NOMO-1 treated with DMSO at 0.1 percent for 48 hours (cell line): ENCODE measurements around the gene MGAT4A.

Experiments used
- DNase-seq: peaks from one replicate; lab custom pipeline; 2025; ENCODE audit not compliant: unreplicated experiment; lab: John Stamatoyannopoulos, UW

MGAT4A gene

DNA sequence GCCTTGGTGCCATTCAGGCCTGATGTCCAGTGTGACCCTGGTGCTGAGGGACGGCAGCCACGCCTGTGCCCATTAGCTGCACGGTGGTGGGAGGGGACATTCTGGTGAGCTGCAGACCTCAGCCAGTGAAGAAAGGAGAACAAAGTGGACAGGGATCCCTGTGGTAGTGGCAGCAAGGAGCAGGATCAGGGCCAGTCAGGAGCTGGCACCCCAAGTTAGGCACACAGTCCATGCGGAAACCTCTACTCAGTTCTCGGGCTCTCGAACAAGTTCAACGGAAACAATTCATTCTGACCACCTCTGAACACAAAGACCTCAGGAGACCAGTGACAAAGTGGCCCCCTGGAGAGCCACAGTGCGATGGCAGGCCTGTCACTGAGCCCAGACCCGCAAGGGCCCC lies 152.7 kb downstream of the MGAT4A start:
- no peak for DNase-seq

DNA sequence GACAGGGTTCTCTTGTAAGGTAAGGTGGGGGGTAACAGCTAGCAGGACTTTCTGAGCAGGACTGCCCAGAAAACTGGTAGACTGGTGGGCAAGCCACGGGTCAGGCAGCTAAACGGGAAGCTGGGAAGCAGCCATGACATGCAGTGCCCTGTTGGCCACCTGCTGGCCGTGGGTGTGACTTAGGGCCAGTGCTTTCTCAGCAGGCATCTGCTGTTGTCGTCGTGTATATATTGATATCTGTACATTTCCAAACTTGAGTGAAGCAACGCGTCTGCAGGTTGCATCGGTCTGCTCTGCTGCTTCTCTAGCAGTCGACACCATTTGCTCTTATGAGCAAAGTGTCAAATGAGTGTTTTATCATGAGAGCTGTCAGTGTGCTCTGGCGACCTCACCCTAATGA lies 153.6 kb downstream of the MGAT4A start:
- DNase-seq: no peak

DNA sequence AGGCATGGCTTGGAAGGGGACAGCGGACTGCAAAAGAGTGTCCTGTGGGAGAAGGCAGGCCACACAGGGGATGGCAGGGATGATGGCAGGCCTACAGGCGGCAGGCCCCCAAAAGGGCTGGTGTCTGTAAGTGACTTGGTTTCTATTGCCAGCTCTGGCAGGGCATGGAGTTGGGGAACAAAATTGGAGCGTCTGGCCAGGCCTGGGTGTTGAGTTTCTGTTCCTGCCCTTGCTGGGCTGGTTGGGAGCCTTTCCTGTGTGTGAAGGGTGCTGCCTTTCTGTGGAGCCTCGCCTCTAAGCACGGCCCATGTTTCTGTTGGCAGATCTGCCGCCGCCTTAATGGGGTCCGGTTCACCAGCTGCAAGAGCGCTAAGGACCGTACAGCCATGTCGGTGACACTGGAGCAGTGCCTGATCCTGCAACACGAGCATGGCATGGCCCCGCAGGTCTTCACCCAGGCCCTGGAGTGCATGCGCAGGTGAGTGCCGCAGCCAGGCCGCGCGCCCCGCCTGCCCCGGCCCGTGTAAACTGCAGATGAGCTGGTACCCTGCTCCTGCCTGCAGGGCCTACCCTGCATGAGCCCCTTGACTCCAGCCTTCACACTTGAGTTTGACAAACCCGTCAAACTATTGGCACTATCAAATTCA lies 154.1 kb downstream of the MGAT4A start:
- no peak for DNase-seq

DNA sequence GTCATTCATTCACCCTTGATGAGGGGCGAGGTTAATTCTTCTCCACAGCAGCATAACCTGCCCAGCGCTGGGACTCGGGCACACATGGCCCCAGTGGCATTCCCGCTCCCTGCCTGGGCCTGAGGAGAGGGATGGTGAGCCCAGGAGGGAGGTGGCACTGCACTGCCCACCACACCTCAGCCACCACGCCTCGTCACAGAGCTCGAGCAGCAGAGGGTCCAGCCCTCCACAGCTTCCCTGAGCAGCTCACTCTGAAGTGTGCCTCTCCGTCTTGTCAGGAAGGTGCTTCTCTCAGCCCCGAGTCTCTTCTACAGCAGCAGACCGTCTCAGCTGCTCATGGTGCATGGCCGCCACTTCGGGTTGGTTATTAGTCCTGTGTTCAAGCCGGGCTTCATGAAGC lies 157.5 kb downstream of the MGAT4A start:
- no peak for DNase-seq

DNA sequence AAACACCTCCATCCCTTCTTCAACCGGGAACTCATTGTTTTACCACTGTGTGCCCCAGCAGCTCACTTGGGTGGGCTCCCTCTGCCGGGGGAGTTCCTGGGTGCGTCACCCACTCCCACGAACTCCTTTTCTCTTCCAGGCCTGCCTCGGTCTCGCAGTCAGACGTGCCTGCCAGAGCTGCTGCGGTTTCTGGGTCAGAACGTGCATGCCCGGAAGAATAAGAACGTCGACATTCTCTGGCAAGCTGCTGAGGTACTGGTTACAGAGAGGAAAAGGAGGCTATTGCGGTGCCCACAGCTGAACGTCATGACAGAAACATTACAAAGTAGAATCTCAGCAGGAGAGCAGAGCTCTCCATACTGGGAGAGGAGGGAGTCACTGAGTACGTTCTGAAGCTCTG lies 158.3 kb downstream of the MGAT4A start:
- DNase-seq: no peak

DNA sequence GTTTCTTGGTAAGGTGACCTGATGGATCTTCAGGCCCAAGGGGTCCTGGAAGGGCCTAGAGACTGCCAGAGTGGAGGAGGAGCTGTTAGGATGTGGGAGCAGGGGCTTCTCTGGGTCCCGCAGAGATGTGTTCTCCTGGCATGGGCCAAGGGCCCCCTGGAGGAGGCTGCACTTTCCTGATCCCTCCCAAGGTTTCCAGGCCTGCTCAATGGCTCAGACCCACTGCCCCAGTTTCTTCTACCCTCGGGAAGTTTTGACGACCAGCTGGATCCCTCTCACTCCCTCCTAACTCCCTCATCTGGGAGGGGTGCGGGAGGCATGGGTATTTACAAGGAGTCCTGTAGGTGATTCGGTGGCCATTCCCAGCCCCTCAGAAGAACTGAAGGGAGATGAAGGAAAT lies 158.7 kb downstream of the MGAT4A start:
- no peak for DNase-seq

DNA sequence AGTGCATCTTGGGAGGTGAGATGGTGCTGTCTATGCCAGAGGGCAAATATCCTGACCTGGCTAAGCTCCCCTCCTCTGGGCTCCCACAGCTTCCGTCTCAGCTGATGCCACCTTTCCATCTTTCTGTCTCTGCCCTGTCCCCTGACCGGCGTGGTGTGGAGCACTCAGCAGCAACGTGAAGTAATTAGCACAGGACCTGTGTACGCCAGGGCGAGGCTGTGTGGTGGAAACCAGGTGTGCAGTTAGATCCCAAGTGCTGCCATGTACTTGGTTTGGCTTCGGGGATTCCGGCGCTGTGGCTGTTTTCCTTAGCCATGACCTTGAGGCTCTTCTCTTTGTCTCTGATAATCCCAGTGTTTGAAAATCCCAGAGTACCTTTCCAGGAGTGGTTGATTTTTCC lies 159.1 kb downstream of the MGAT4A start:
- no peak for DNase-seq

DNA sequence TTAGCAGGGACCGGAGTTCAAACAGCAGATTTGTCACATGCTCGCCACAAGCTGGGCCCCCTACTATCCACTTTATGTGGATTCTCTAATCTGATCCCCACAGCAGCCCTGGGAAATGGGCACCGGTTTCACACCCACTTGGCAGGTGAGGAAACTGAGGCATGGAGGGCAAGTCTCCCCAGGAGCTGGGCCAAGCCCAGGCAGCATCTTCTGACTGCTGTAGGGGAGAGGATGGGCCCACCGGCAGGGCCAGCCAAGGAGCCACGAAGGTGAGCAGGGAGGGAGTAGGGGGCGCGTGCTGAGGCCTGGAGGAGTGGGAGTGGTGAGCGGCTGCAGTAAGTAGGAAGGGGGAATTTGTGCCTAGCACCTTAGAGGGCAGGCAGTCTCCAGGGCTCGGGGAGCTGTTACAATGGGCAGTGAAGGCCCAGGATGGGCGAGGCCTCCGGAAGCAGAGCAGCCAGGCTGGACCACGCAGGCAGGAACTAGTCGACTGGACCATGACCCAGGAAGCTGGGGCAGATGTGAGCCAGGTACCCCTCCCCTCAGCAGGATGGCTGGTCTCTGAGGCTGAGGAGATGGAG lies 159.7 kb downstream of the MGAT4A start:
- no peak for DNase-seq

DNA sequence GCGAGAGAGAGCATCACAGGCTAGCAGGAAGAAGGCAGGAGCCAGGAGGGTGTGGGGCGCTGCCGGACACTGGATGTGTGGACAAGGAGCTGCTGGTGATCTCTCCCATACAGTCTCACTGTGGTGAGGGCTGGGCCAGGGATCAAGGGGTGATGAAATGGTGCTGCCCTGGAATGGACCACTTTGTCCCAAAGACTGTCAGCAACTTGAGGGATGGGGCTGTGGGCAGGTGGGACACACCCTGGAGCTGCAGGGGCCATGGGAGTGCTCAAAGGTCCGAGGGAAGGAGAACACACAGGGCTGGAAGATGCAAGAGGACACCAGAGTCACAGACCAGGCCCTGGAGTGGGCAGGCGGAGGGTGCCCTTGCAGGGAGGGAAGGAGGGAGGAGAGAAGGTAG lies 160.6 kb downstream of the MGAT4A start:
- no peak for DNase-seq

DNA sequence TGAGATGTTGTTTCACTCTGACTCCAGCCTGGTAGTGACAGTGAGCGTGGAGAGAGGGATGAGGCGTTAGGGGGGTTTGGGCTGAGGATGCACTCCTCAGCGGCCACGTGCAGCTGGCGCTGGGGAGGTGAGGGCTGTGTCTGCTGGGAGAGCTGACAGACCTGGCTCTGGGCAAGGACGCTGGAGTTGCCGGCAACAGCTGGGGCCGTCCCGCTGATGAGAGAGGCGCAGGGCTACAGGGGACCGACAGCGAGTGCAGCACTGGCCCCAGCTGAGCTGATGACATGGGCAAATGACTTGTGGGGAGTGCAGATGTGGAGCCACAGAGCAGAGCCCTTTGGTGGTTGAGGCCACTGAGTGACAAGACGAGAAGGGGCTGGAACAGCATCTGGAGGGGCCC lies 161.0 kb downstream of the MGAT4A start:
- DNase-seq: no peak

DNA sequence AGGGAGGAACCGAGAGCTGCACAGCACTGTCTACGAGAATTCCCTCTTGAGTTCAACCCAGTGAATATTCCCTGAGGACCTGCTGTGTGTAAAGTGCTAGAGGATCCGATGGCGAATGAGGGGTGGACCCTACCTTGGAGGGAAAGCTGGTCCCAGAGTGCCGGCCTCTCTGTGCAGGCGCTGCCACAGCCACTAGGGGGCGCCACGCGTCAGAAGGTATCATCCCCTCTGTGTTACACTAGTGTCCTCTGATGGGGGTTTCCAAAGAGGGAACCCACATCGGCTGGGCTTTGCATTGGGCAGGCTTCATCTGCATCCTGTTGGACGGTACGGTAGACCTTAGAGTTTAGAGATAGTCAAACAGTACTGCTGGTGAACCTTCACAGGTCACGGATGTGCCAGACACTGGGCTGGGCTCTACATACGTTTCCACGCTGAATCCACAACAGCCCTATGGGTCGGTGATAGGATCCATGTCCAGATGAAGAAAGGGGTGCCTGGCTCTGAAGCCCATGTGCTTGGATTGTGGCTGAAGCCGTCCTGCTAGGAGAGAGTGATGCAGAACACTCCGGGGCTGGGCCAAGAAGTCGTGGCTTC lies 161.6 kb downstream of the MGAT4A start:
- DNase-seq: peak; percentile 11
